SK-N-SH treated with all-trans-retinoic acid at 6 μM for 48 hours (cell line): ENCODE data around the gene PAEP.

Source experiments
- BACH2 ChIP-seq: fragments of 250-450 bp; sonication (Bioruptor Pico); IDR thresholded peaks from 2 replicates; pipeline ENCODE4 v1.9.0; 2021; ENCODE audit warnings: mild to moderate bottlenecking, borderline replicate concordance
- CREB5 ChIP-seq: fragments of 250-450 bp; sonication (Bioruptor Pico); IDR thresholded peaks from 2 replicates; pipeline ENCODE4 v1.5.1; 2020; ENCODE audit warnings: low read depth, mild to moderate bottlenecking, moderate library complexity
- CSDC2 ChIP-seq: fragments of 250-450 bp; sonication (Bioruptor Pico); IDR thresholded peaks from 2 replicates; pipeline ENCODE4 v1.5.0; 2020; ENCODE audit warnings: mild to moderate bottlenecking, moderate library complexity
- GLIS3 ChIP-seq: fragments of 250-450 bp; sonication (Bioruptor Pico); IDR thresholded peaks from 2 replicates; pipeline ENCODE4 v1.5.0; 2020; ENCODE audit warnings: mild to moderate bottlenecking, moderate library complexity
- ISL1 ChIP-seq: fragments of 250-450 bp; sonication (Bioruptor Pico); IDR thresholded peaks from 2 replicates; pipeline ENCODE4 v2.1.2; 2022; ENCODE audit warnings: mild to moderate bottlenecking, moderate library complexity
- PPARA ChIP-seq: fragments of 250-450 bp; sonication (Bioruptor Pico); IDR thresholded peaks from 2 replicates; pipeline ENCODE4 v1.5.0; 2020; ENCODE audit warnings: mild to moderate bottlenecking, borderline replicate concordance
- TSHZ2 ChIP-seq: fragments of 250-450 bp; sonication (Bioruptor Pico); IDR thresholded peaks from 2 replicates; pipeline ENCODE4 v1.5.0; 2020; ENCODE audit warnings: mild to moderate bottlenecking, moderate library complexity
- ZFP30 ChIP-seq: fragments of 450-650 bp; formaldehyde crosslinking; IDR thresholded peaks from 2 replicates; pipeline ENCODE4 v1.5.0; 2022; ENCODE audit warnings: mild to moderate bottlenecking, moderate library complexity
- ZNF8 ChIP-seq: fragments of 450-650 bp; formaldehyde crosslinking; IDR thresholded peaks from 2 replicates; pipeline ENCODE4 v1.5.0; 2020; ENCODE audit warnings: mild to moderate bottlenecking, moderate library complexity

GRCh38 chr9:135590486-135591079 is 29.0 kb downstream of the PAEP start:
- TF ChIP-seq ZFP30 (CRISPR knock-in tag) (no peak), GLIS3 (CRISPR knock-in tag) (no peak), PPARA (no peak), BACH2 (no peak), CREB5 (CRISPR knock-in tag) (no peak), TSHZ2 (CRISPR knock-in tag) (no peak), ISL1 (CRISPR knock-in tag) (no peak), ZNF8 (CRISPR knock-in tag) (no peak), CSDC2 (CRISPR knock-in tag) (no peak)
